T-helper 9 cell (primary cell): ENCODE data around the gene TFF2.

ENCODE experiments used
- DNase-seq: peaks from one replicate; pipeline ENCODE4 v3.0.0-alpha.2; 2020

Gene TFF2

GRCh38 chr21:42317826-42318746 lies 32.7 kb downstream of the TFF2 start:
- no peak for DNase-seq

- no peak for DNase-seq
Observed at GRCh38 chr21:42317341-42317741, 33.5 kb downstream of the TFF2 start.

- DNase-seq: no peak
Observed at GRCh38 chr21:42316891-42317290, 33.9 kb downstream of the TFF2 start.

GRCh38 chr21:42315296-42315891 lies 35.4 kb downstream of the TFF2 start, which contains the start of gene TFF3:
TSS of gene TFF3 (minus strand) at chr21:42315409. CDS start at chr21:42315374, 35 bp downstream.
- DNase-seq: no peak

GRCh38 chr21:42314616-42315295 lies 36.0 kb downstream of the TFF2 start:
- no peak for DNase-seq

GRCh38 chr21:42313501-42313969 lies 37.3 kb downstream of the TFF2 start:
- no peak for DNase-seq

GRCh38 chr21:42312626-42313104 lies 38.1 kb downstream of the TFF2 start:
- no peak for DNase-seq

- no peak for DNase-seq
Observed at GRCh38 chr21:42311816-42312625, 38.8 kb downstream of the TFF2 start.

GRCh38 chr21:42311160-42311559 lies 39.6 kb downstream of the TFF2 start:
- no peak for DNase-seq

GRCh38 chr21:42310411-42311001 lies 40.3 kb downstream of the TFF2 start:
- no peak for DNase-seq

- DNase-seq: peak; percentile 66
Observed at GRCh38 chr21:42309753-42310213, 41.0 kb downstream of the TFF2 start.

GRCh38 chr21:42308914-42309752 lies 41.7 kb downstream of the TFF2 start:
- no peak for DNase-seq

GRCh38 chr21:42308161-42308913 lies 42.5 kb downstream of the TFF2 start:
- DNase-seq: no peak

GRCh38 chr21:42307106-42307505 lies 43.7 kb downstream of the TFF2 start:
- no peak for DNase-seq

GRCh38 chr21:42306366-42307035 lies 44.3 kb downstream of the TFF2 start:
- no peak for DNase-seq

GRCh38 chr21:42305707-42306147 lies 45.1 kb downstream of the TFF2 start:
- no peak for DNase-seq

- no peak for DNase-seq
Observed at GRCh38 chr21:42304556-42305454, 46.0 kb downstream of the TFF2 start.

GRCh38 chr21:42303443-42303842 lies 47.4 kb downstream of the TFF2 start:
- DNase-seq: no peak
